Esophagus squamous epithelium (tissue), 4 donors: Measurements from ENCODE around the gene MDGA2.

Experiments
- POLR2A ChIP-seq, 4 donors: fragments of 450-650 bp; IDR thresholded peaks; one replicate each; pipeline ENCODE4 v1.6.1; 2017; ENCODE audit warnings: antibody characterized with exemption in 4 of 4, mild to moderate bottlenecking in 4 of 4, moderate library complexity in 3 of 4
- TF ChIP-seq, protein P1 (sequence below), 6 experiments: fragments of 450-650 bp in 4 of 6; fragments of 200-600 bp in 2 of 6; sonication (generic) in 2 of 6; IDR thresholded peaks; one replicate each; pipeline ENCODE4 v1.5.1; 2016 to 2019; ENCODE audit warnings: antibody characterized with exemption in 6 of 6, mild to moderate bottlenecking in 4 of 6, moderate library complexity in 4 of 6

DNA sequence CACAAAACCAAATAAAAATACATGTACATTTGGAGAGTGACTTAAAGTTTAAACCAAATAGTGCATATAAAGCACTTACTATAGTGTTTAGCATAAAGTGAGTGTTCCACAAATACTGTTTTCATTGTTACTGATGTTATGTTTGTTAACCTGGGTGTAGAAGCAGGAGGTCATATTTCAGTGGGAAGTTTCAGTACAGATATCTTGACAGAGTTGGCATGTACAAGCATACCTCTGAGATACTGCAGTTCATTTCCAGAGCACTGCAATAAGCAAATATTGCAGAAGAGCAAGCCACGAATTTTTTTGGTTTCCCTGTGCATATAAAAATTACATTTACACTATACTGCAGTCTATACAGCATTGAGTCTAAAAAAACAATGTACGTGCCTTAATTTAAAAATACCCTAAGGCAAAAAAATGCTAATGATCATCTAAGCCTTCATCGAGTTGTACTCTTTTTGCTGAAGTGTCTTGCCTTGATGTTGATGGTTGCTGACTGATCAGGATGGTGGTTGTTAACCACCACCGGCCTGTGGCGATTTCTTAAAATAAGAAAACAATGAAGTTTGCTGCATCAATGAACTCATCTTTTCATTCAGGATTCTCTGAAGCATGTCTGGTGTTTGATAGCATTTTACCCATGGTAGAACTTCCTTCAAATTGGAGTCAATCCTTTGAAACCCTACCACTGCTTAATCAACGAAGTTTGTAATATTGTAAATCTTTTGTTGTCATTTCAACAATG, 662.7 kb downstream of the MDGA2 start:
- TF ChIP-seq POLR2A (IDR thresholded peaks at IDR 0.05), result no peak
- TF ChIP-seq, protein P1, sequence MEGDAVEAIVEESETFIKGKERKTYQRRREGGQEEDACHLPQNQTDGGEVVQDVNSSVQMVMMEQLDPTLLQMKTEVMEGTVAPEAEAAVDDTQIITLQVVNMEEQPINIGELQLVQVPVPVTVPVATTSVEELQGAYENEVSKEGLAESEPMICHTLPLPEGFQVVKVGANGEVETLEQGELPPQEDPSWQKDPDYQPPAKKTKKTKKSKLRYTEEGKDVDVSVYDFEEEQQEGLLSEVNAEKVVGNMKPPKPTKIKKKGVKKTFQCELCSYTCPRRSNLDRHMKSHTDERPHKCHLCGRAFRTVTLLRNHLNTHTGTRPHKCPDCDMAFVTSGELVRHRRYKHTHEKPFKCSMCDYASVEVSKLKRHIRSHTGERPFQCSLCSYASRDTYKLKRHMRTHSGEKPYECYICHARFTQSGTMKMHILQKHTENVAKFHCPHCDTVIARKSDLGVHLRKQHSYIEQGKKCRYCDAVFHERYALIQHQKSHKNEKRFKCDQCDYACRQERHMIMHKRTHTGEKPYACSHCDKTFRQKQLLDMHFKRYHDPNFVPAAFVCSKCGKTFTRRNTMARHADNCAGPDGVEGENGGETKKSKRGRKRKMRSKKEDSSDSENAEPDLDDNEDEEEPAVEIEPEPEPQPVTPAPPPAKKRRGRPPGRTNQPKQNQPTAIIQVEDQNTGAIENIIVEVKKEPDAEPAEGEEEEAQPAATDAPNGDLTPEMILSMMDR (IDR thresholded peaks at IDR 0.05), result no peak
